Ascending aorta (tissue), 2 donors: ENCODE results near the gene GPR33. TPM values are rescaled to one million over a fixed set of nuclear protein-coding genes. Genes with fewer than 3 reads are reported as not detected.

ENCODE experiments used
- DNase-seq, 2 donors: peaks; one replicate each; pipeline ENCODE4 v3.0.0-alpha.2; 2019; ENCODE audit warnings: low spot score in 2 of 2
- H3K27ac ChIP-seq, 2 donors: fragments of 200-600 bp; sonication (generic); one replicate each; pipeline ENCODE4 v1.5.1; 2016 to 2017; ENCODE audit warnings: mild to moderate bottlenecking in 1 of 2
- H3K27me3 ChIP-seq: fragments of 200-600 bp; sonication (generic); one replicate; pipeline ENCODE4 v1.5.1; 2017
- H3K36me3 ChIP-seq, 2 donors: fragments of 200-600 bp; sonication (generic); one replicate each; pipeline ENCODE4 v1.5.1; 2016
- H3K4me1 ChIP-seq, 2 donors: fragments of 200-600 bp; sonication (generic); one replicate each; pipeline ENCODE4 v1.5.1; 2016 to 2017; ENCODE audit warnings: mild to moderate bottlenecking in 1 of 2
- H3K4me3 ChIP-seq, 2 donors: fragments of 200-600 bp; sonication (generic); one replicate each; pipeline ENCODE4 v1.5.1; 2016 to 2017; ENCODE audit warnings: mild to moderate bottlenecking in 1 of 2
- H3K9me3 ChIP-seq, 2 donors: fragments of 200-600 bp; sonication (generic); one replicate each; pipeline ENCODE4 v1.5.1; 2016
- intact Hi-C: fragments of 100-400 bp; cut with DNase I; formaldehyde crosslinking; loops from one replicate; pipeline ENCODE4 v1.15.1; 2023
- total RNA-seq: library from RNA; depleted of rRNA; stranded (reverse); fragments of >200 nt; gene quantifications from one replicate; pipeline ENCODE4 v1.1.0, GENCODE V29; 2016
- TF ChIP-seq, protein P1 (sequence below), 3 experiments: fragments of 200-600 bp in 2 of 3; fragments of 450-650 bp in 1 of 3; sonication (generic) in 2 of 3; IDR thresholded peaks; one replicate each; pipeline ENCODE4 v1.5.1; 2016 to 2019; ENCODE audit warnings: antibody characterized with exemption in 3 of 3, mild to moderate bottlenecking in 1 of 3, moderate library complexity in 1 of 3

The GPR33 gene
- total RNA-seq, 1 donor from 2014 or later: not detected

DNA sequence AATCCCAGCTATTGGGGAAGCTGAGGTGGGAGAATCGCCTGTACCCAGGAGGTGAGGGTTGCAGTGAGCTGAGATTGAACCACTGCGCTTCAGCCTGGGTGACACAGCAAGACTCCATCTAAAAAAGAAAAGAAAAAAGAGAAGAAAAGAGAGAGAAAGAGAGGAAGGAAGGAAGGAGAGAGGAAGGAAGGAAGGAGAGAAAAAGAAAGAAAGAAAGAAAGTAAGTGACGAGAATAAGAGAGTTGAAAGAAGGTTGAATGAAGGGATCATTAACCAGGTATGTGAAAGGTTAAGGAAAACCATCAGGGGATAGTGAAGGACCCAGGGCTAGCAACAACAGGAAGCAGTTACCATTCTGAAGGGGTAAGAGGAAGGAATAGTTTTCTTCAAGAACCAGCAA, 26.3 kb downstream of the GPR33 start:
- H3K27ac ChIP-seq: no peak overlapping the region
- no peaks in the 10 kb centered on the region for H3K36me3 ChIP-seq
- intact Hi-C loops: no loop called here
- H3K4me3 ChIP-seq: no peak overlapping the region
- peaks cover 0 to 4% of the 10 kb centered on the region in 2 donors for H3K4me1 ChIP-seq
- TF ChIP-seq, protein P1, sequence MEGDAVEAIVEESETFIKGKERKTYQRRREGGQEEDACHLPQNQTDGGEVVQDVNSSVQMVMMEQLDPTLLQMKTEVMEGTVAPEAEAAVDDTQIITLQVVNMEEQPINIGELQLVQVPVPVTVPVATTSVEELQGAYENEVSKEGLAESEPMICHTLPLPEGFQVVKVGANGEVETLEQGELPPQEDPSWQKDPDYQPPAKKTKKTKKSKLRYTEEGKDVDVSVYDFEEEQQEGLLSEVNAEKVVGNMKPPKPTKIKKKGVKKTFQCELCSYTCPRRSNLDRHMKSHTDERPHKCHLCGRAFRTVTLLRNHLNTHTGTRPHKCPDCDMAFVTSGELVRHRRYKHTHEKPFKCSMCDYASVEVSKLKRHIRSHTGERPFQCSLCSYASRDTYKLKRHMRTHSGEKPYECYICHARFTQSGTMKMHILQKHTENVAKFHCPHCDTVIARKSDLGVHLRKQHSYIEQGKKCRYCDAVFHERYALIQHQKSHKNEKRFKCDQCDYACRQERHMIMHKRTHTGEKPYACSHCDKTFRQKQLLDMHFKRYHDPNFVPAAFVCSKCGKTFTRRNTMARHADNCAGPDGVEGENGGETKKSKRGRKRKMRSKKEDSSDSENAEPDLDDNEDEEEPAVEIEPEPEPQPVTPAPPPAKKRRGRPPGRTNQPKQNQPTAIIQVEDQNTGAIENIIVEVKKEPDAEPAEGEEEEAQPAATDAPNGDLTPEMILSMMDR (IDR thresholded peaks at IDR 0.05): no peak
- H3K9me3 ChIP-seq: no peaks in the 10 kb centered on the region
- H3K27me3 ChIP-seq: no peaks in the 10 kb centered on the region
- no peak for DNase-seq

DNA sequence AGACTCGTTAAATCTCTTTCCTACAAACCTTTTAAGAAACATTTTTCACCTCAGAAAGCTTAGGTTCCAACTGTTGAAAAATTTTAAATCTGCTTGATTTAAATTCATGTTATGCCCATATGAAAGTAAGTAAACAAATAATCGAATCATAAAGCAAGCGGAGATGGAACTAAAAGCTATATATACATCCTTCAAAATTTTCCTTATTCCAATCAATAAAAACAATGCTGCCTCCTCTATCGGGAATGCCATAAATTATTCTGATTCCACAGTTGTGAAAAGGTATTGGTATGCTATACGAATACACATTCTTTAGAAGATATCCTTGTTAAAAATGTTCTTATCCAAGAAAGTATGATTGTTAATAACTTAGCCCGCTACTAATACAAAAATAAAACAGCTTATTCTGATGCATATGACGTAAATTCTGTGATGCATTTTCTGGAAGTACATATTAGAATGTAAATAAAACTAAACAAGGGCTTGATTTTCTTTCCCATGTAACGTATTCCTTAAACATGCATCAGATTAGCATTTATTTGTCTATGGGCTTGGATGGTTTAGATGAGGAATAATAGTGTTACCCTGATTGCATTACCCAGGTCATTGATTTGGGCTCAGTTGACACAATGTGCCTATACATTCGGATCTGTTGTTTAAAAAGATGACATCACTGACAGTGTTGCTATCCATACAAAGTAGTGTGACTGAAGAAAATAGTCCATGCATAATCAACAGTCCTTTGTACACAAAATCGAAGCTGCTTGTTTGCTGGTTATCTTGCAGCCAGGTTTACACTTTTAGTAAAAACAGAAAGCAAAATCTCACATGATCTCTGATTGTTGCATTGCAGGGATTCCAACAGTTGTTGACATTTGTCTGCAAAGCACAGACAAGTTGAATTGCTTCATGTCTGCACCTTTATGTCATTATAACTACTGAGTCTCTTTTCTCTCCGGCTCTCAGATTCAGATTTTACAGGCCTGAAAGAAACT, 29.9 kb downstream of the GPR33 start:
- peak overlapping the region; percentile 87 to 90 for H3K27ac ChIP-seq
- no peak for DNase-seq
- H3K4me3 ChIP-seq: peak overlapping the region; percentile 72 to 74
- H3K9me3 ChIP-seq: no peaks in the 10 kb centered on the region
- TF ChIP-seq, protein P1 (IDR thresholded peaks at IDR 0.05): no peak
- intact Hi-C loops: loop anchor here (1.0 to 5.0 kb wide), 4 partner anchors 38 to 619 kb away; partner anchors contain the start of genes AP4S1, ARHGAP5, HEATR5A and NUBPL
- H3K36me3 ChIP-seq: peaks cover 0 to under 1% of the 10 kb centered on the region in 2 donors
- no peaks in the 10 kb centered on the region for H3K27me3 ChIP-seq
- peaks cover 4 to 6% of the 10 kb centered on the region in 2 donors for H3K4me1 ChIP-seq

DNA sequence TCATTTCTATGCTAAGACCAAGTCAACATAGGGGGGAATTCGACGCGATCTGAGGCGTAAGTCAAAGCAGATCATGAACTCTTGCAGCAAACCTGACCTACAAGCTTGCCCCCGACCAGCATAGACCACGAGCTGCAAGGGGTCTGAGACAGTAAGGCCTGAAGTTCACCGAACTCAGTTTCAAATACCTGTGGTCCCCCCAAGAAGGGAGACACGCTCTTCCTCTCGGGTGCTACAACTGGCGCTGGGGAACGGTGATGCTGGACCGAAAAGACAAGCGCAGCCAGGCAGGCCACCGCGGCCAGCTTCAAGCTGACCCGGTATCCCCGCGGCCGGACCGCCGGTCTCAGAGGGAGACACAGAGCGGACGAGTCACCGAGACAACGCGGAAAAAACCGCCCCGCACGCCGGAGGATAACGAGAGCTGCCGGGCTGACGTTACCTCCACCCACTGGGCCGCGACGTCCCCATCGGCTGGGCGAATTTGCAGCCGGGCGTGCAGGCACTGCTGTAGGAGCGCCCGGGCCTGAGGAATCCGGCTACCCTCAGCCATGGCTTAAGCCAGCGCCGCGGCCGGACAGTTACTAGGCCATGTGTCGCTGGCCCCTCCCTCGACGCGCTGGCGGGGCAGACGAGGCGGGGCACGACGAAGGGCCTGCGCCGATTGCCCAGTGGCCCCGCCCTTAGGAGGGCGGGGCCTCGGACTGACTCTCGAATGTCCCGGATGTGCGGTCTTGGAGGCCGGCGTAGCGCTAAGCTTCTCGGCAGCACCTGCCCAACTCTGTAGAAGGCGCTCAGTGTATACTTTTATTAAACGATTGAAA, 30.8 kb downstream of the GPR33 start, which contains the start of gene DTD2:
Gene DTD2 (minus strand): TSS at position 666 of the 824 bp plus-strand sequence. CDS start 113 bp downstream, at position 553.
- Histone ChIP-seq H3K9me3 (no peaks in the 10 kb centered on the region), H3K36me3 (peaks cover 3 to 10% of the 10 kb centered on the region in 2 donors), H3K4me1 (peaks cover 4 to 6% of the 10 kb centered on the region in 2 donors), H3K27ac (peak within 1 kb of the TSS; percentile 87 to 90), H3K27me3 (no peaks in the 10 kb centered on the region), H3K4me3 (peak within 1 kb of the TSS; percentile 72 to 74)
- intact Hi-C loops: loop anchor here (1.0 to 5.0 kb wide), 4 partner anchors 37 to 620 kb away; partner anchors contain the start of genes AP4S1, ARHGAP5, HEATR5A and NUBPL
- DNase-seq: peak; percentile 75 to 97
- TF ChIP-seq, protein P1 (IDR thresholded peaks at IDR 0.05): no peak

DNA sequence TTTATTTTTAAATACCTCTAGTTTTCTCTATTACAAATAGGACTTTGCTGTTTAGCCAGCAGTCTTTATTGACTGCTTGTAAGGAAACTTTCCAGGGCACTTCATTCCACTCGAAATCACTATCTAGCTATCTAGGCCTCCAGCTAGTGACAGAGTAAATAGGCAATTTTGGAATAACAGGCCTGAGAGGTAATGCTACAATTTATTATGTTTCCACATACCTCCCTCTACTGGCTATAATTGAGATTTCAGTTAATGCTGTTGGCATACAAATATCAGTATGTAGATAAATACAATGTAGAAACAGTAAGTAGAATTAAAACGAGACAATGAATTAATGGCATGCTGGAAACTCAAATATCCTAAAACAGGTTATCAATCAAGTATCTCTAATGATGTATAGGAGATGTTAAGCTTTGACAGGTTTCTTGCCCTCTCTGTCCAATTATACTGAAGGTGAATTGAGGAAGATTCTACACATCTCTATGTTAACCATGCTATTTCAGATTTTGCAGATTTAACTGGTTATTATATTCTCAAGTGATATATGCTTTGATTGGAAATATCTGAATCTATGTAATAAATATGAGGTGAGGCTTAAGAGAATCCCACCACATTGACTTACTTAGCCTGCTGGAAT, 37.7 kb downstream of the GPR33 start:
- Histone ChIP-seq H3K4me1 (peaks cover 0 to 1% of the 10 kb centered on the region in 2 donors), H3K27me3 (no peaks in the 10 kb centered on the region), H3K4me3 (no peak overlapping the region), H3K9me3 (no peaks in the 10 kb centered on the region), H3K36me3 (peaks cover 9 to 27% of the 10 kb centered on the region in 2 donors), H3K27ac (peak overlapping the region in 1 of 2 donors; percentile 16)
- no peak for DNase-seq
- intact Hi-C loops: loop anchor here (2.0 to 10.0 kb wide), 2 partner anchors 29 to 65 kb away; partner anchors contain the start of gene HEATR5A
- TF ChIP-seq, protein P1 (IDR thresholded peaks at IDR 0.05): peak; percentile 24 to 62 (median 39)

DNA sequence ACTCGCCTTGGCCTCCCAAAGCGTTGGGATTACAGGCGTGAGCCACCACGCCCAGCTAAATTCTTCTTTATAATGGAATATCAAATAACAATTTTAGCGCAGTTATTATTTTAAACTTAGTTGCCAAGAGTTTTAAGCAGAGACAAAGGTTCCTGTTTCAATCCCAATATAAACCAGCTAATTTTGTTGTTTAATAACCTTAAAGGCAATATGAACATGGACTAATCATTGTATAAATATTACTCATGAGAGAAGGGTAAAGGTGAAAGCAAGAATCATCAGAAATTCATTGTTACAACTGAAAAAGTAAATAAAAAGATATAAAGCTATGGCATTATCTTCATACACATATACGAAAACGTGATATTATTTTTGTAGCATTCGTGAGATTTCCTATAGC, 38.7 kb downstream of the GPR33 start:
- Histone ChIP-seq H3K4me3 (no peak overlapping the region), H3K9me3 (no peaks in the 10 kb centered on the region), H3K27me3 (no peaks in the 10 kb centered on the region), H3K36me3 (peaks cover 9 to 27% of the 10 kb centered on the region in 2 donors), H3K27ac (no peak overlapping the region), H3K4me1 (no peaks in the 10 kb centered on the region)
- intact Hi-C loops: loop anchor here (2.0 to 10.0 kb wide), 2 partner anchors 28 to 64 kb away; partner anchors contain the start of gene HEATR5A
- no peak for DNase-seq
- TF ChIP-seq, protein P1 (IDR thresholded peaks at IDR 0.05): no peak
